Stimulated activated effector memory CD8-positive, alpha-beta T cell treated with anti-CD3 and anti-CD28 coated beads, Interleukin-12 subunit alpha, Interleukin-12 subunit beta, amount 100 ng/mL, for 72 hours (primary cell): ENCODE measurements around the gene HIGD1B.
A peak's percentile ranks its signal among the peaks of the same experiment; 100 is the strongest.

Source experiments
- ATAC-seq: fragments of 150-1000 bp; cut with Tn5 transposase; 2 replicates; pipeline ENCODE4 v1.10.0; 2021
- DNase-seq, 2 donors: peaks; one replicate each; pipeline ENCODE4 v3.0.0; 2021 to 2022; ENCODE audit warnings: low spot score in 2 of 2
- H3K27ac Mint-ChIP-seq: one replicate; pipeline ENCODE4 v1.8.0; 2022; ENCODE audit warnings: mild to moderate bottlenecking, mixed read lengths
- H3K36me3 Mint-ChIP-seq: one replicate; pipeline ENCODE4 v1.8.0; 2022; ENCODE audit warnings: mild to moderate bottlenecking, mixed read lengths
- H3K4me1 Mint-ChIP-seq: one replicate; pipeline ENCODE4 v1.8.0; 2022; ENCODE audit warnings: mixed read lengths
- H3K4me3 Mint-ChIP-seq: one replicate; pipeline ENCODE4 v1.8.0; 2022; ENCODE audit warnings: mild to moderate bottlenecking, mixed read lengths
- H3K9me3 Mint-ChIP-seq: one replicate; pipeline ENCODE4 v1.8.0; 2022; ENCODE audit warnings: mixed read lengths

The HIGD1B gene

GRCh38 chr17:44828919-44829522 is 18.7 kb upstream of the HIGD1B start:
- ATAC-seq (no peak), DNase-seq (peak in 1 of 2 donors; percentile 51)
- H3K36me3 Mint-ChIP-seq, result peaks cover 6% of the 10 kb centered on the region
- peak overlapping the region; percentile 84 for H3K4me3 Mint-ChIP-seq
- peaks cover 9% of the 10 kb centered on the region for H3K4me1 Mint-ChIP-seq
- H3K27ac Mint-ChIP-seq, result peak overlapping the region; percentile 26
- H3K9me3 Mint-ChIP-seq, result no peaks in the 10 kb centered on the region

GRCh38 chr17:44829523-44830358 is 17.9 kb upstream of the HIGD1B start, which contains the start of gene GJC1:
GJC1 (minus strand) TSS chr17:44830287; CDS start chr17:44805817, 24,470 bp downstream.
- peak within 1 kb of the TSS; percentile 26 for H3K27ac Mint-ChIP-seq
- no peaks in the 10 kb centered on the region for H3K9me3 Mint-ChIP-seq
- peaks cover 9% of the 10 kb centered on the region for H3K4me1 Mint-ChIP-seq
- peak; percentile 72 for ATAC-seq
- DNase-seq, result peak; percentile 10 to 62
- H3K4me3 Mint-ChIP-seq, result peak within 1 kb of the TSS; percentile 84
- peaks cover 6% of the 10 kb centered on the region for H3K36me3 Mint-ChIP-seq

DNA sequence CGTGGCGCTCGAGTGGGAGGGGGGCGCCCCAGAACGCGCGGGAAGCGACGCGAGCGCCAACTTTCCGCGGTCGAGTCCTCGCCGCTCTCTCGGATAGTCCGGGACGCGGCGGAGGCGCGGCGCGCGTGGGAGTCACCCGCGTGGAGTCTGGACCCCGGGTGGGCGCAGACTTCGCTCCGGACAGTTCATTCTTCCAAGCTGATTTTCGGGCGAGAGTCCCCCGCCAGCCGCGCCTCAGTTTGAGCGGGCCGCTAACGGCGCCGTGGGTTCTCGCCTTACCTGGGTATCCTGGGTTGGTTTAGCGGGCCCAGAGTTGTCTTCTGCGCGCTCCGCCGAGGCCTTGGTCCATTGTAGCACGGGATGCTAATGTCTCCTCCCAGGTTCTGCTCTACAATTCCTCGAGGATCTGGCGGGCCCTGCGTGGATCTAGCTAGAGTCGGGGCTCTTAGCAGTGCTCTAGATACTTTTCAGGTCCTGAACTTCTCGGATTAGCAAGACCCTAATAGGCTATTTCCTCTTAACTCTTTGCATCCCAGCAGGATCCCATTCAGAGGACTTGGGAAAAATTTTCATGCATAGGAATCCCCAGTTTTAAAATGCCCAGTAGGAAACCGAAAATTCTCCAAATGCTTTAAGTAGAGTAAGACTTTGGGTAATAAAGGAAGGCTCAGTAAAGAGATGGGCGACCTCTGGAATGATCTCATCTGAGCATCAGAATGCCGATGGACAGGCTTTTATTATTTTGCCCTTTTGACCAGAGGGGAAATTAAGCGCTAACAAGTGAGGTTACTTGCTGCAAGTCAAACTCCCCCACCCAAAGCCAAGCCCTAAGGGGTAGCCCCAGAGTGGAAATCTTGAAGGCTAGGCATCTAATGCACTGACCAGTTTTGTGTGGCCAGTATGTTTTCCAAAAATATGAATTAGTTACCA is 17.1 kb upstream of the HIGD1B start:
- Mint-ChIP-seq H3K36me3 (peaks cover 6% of the 10 kb centered on the region), H3K27ac (no peak overlapping the region), H3K4me1 (peaks cover 9% of the 10 kb centered on the region), H3K9me3 (no peaks in the 10 kb centered on the region), H3K4me3 (peak overlapping the region; percentile 84)
- peak; percentile 3 to 53 for DNase-seq
- peak; percentile 55 for ATAC-seq

GRCh38 chr17:44831371-44831770 is 16.3 kb upstream of the HIGD1B start:
- H3K4me1 Mint-ChIP-seq, result peaks cover 9% of the 10 kb centered on the region
- no peak overlapping the region for H3K27ac Mint-ChIP-seq
- H3K36me3 Mint-ChIP-seq, result peaks cover 6% of the 10 kb centered on the region
- no peaks in the 10 kb centered on the region for H3K9me3 Mint-ChIP-seq
- no peak for DNase-seq
- no peak overlapping the region for H3K4me3 Mint-ChIP-seq
- ATAC-seq, result no peak

GRCh38 chr17:44832805-44833204 is 14.9 kb upstream of the HIGD1B start:
- Mint-ChIP-seq H3K4me3 (no peak overlapping the region), H3K4me1 (peaks cover 9% of the 10 kb centered on the region), H3K27ac (no peak overlapping the region), H3K36me3 (peaks cover 6% of the 10 kb centered on the region), H3K9me3 (no peaks in the 10 kb centered on the region)
- no peak for ATAC-seq
- no peak for DNase-seq

DNA sequence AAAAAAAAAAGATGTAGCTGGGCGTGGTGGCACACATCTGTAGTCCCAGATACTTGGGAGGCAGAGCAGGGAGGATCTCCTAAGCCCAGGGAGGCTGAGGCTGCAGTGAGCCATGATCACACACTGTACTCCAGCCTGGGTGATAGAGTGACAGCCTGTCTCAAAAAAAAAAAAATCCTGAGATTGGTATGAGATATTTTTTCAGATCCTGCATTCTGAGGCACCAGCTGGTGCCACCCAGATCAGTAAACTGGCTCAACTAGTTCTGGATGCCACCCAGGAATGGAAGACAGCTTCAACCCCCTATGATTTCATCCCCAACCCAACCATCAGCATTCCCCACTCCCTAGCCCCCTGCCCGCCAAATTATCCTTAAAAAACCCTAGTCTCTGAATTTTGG is 10.5 kb upstream of the HIGD1B start:
- Mint-ChIP-seq H3K27ac (no peak overlapping the region), H3K4me1 (no peaks in the 10 kb centered on the region), H3K9me3 (no peaks in the 10 kb centered on the region), H3K4me3 (no peak overlapping the region), H3K36me3 (no peaks in the 10 kb centered on the region)
- ATAC-seq (no peak), DNase-seq (no peak)

DNA sequence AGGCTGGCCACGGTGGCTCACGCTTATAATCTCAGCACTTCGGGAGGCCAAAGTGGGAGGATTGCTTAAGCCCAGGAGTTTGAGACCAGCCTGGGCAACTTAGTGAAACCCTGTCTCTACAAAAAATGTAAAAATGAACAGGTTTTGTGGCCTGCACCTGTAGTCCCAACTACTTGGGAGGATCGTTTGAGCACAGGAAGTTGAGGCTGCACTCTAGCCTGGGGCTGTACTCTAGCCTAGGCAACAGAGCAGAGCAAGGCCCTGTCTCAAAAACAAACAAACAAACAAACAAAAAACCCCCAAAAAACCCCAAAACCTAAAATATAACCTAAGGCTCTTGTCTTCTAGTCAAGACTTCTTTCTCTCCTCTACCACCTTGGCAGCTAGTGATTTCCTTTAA is 7.4 kb upstream of the HIGD1B start:
- no peak overlapping the region for H3K27ac Mint-ChIP-seq
- H3K4me1 Mint-ChIP-seq, result no peaks in the 10 kb centered on the region
- H3K9me3 Mint-ChIP-seq, result no peaks in the 10 kb centered on the region
- DNase-seq (no peak), ATAC-seq (no peak)
- H3K36me3 Mint-ChIP-seq, result no peaks in the 10 kb centered on the region
- H3K4me3 Mint-ChIP-seq, result no peak overlapping the region

DNA sequence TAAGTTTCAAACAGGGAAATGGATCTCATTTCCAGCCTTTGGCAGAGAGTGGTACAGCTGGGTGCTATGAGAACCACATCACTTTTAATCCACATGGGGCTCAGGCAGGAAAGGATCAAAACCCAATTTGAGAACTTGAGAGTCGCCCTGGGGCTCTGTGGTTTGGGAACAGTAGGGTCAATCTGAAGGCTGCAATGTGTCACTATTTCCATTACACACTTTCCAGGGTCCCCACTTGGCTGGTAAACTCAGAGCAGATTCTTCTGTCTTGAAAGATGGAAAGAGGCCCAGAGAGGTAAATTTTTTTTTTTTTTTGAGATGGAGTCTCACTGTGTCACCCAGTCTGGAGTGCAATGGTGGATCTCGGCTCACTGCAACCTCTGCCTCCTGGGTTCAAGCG is 6.7 kb upstream of the HIGD1B start:
- DNase-seq, result no peak
- no peak overlapping the region for H3K27ac Mint-ChIP-seq

DNA sequence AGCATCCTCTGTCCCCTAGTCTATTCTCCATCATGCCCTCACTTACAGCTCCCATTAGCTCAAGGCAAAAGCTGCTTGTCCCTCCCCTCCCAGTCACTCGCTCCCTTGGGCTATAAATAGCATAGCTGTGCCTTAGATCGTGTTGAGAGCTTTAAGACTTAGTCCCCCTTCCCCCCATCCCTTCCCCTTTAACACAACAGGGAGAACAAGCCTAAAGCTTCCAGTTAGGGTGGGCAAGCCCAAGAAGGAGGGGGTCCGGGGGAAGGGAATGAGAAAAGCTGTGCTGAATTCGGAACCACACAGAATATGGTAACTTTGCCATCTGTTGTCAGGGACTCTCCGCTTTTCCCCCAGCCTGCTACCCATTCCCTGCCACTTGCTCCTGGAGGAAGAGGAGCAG is 4.9 kb upstream of the HIGD1B start:
- Mint-ChIP-seq H3K4me1 (peaks cover 5% of the 10 kb centered on the region), H3K27ac (no peak overlapping the region), H3K4me3 (no peak overlapping the region), H3K9me3 (no peaks in the 10 kb centered on the region), H3K36me3 (no peaks in the 10 kb centered on the region)
- no peak for ATAC-seq
- no peak for DNase-seq

More for the DNA sequence above, 6.7 kb upstream of the HIGD1B start:
- peak; percentile 24 for ATAC-seq
- Mint-ChIP-seq H3K4me3 (no peak overlapping the region), H3K36me3 (no peaks in the 10 kb centered on the region), H3K9me3 (no peaks in the 10 kb centered on the region), H3K4me1 (no peaks in the 10 kb centered on the region)

- no peaks in the 10 kb centered on the region for H3K9me3 Mint-ChIP-seq
- DNase-seq, result no peak
Measured at GRCh38 chr17:44844390-44844830, 3.3 kb upstream of the HIGD1B start.

DNA sequence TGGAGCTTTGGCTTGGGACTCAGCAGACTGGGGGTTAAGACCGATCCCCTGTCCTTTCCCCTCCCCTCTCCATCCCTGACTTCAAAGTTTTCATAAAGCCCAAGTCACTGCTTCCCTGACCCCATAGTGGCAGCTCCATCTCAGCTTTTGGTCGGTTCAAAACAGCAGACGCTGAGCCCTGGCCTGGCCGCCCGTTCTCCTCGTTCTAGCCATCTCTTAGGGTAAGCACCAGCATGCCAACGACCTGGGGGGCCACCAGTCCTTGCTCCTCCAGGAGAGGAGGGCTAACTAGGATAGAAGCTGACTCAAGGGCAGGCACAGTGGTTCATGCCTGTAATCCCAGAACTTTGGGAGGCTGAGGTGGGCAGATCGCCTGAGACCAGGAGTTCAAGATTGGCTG is 1.5 kb upstream of the HIGD1B start:
- H3K4me1 Mint-ChIP-seq, result peaks cover 5% of the 10 kb centered on the region
- DNase-seq, result no peak
- H3K27ac Mint-ChIP-seq, result peak overlapping the region; percentile 84
- H3K4me3 Mint-ChIP-seq, result no peak overlapping the region
- ATAC-seq, result no peak
- peaks cover 15% of the 10 kb centered on the region for H3K36me3 Mint-ChIP-seq
- H3K9me3 Mint-ChIP-seq, result no peaks in the 10 kb centered on the region

More at GRCh38 chr17:44844390-44844830, 3.3 kb upstream of the HIGD1B start:
- no peak for ATAC-seq
- Mint-ChIP-seq H3K4me3 (no peak overlapping the region), H3K36me3 (no peaks in the 10 kb centered on the region), H3K4me1 (peaks cover 5% of the 10 kb centered on the region), H3K27ac (no peak overlapping the region)

DNA sequence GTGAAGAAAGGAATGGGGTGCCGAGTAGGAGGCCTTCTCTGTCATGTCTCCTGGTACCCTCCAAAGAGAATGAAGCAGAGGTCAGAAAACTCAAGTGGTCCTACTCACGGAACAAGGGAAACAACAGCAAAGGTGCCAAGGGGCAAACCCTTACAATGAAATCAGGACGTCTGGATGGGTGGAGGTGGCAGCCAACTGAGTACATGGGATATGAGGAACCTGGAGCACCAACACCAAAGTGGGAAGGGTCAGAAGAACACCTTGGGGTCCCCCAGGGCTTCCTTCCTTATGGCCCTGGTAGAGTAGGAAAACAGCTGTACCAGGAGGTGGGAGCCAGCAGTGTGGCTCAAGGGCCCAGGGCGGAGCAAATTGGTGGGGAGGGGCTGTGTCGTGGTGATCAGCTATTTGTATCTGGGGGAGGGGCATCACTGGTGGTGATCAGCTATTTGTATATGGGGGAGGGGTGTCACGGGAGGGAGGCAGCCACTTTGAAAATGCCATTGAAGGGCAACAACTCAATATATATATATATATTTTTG is 643 bp downstream of the HIGD1B start:
- DNase-seq (no peak), ATAC-seq (no peak)
- no peak overlapping the region for H3K4me3 Mint-ChIP-seq
- peak overlapping the region; percentile 67 for H3K27ac Mint-ChIP-seq
- no peaks in the 10 kb centered on the region for H3K9me3 Mint-ChIP-seq
- H3K4me1 Mint-ChIP-seq, result peaks cover 5% of the 10 kb centered on the region
- H3K36me3 Mint-ChIP-seq, result peaks cover 36% of the 10 kb centered on the region

GRCh38 chr17:44848961-44849489 is 1.3 kb downstream of the HIGD1B start:
- H3K27ac Mint-ChIP-seq, result no peak overlapping the region

DNA sequence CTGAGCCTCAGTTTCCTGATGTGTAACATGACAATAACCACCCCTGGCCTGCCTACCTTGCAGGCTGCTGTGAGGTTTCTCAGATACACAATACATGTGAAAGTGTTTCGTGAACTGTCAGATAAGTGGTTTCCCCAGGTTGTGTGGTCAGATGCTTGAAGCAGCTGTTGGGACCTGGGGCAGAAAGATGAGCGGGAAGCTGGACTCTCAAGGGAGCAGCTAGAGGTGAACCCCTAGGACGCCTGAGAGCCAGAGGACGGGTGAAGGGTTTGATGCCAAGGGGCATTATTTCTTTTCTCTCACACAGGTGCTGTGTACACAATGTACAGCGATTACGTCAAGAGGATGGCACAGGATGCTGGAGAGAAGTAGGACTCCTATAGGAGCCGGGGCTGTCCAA is 2.3 kb downstream of the HIGD1B start:
- no peaks in the 10 kb centered on the region for H3K9me3 Mint-ChIP-seq
- DNase-seq (no peak), ATAC-seq (no peak)
- H3K4me3 Mint-ChIP-seq, result no peak overlapping the region
- peaks cover 53% of the 10 kb centered on the region for H3K36me3 Mint-ChIP-seq
- H3K27ac Mint-ChIP-seq, result peak overlapping the region; percentile 56
- peaks cover 5% of the 10 kb centered on the region for H3K4me1 Mint-ChIP-seq

More at GRCh38 chr17:44848961-44849489, 1.3 kb downstream of the HIGD1B start:
- H3K9me3 Mint-ChIP-seq, result no peaks in the 10 kb centered on the region
- H3K36me3 Mint-ChIP-seq, result peaks cover 43% of the 10 kb centered on the region
- ATAC-seq, result no peak
- no peak for DNase-seq
- peaks cover 5% of the 10 kb centered on the region for H3K4me1 Mint-ChIP-seq
- no peak overlapping the region for H3K4me3 Mint-ChIP-seq
